IPS-11a (cell line): ENCODE results near the gene MRC1.

Experiments used
- H3K4me3 ChIP-seq: one replicate; pipeline ENCODE4 v1.5.1; 2013; ENCODE audit warnings: low read depth, low read length, control low read depth

Gene MRC1

DNA sequence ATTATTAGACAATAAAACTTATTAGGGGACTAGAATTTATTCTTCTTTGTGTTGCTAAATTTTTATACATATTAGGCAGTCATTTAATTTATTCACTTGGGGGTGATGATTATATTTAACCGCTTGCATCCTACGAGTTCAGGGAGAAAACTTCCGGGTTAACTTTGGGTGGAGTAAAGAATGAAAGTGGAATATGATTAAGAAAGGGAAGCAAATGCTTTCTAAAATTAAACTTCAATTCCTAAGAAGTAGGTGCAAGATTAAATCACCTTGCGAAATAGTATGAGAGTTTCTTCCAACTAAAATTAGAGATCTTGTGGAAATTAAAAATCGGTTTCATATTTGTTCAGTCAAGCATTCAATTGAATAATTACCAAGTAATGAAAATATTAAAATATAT, 33.5 kb downstream of the MRC1 start:
- H3K4me3 ChIP-seq, result no peak overlapping the region

- no peak overlapping the region for H3K4me3 ChIP-seq
Measured at GRCh38 chr10:17847585-17848296, 38.6 kb downstream of the MRC1 start.

DNA sequence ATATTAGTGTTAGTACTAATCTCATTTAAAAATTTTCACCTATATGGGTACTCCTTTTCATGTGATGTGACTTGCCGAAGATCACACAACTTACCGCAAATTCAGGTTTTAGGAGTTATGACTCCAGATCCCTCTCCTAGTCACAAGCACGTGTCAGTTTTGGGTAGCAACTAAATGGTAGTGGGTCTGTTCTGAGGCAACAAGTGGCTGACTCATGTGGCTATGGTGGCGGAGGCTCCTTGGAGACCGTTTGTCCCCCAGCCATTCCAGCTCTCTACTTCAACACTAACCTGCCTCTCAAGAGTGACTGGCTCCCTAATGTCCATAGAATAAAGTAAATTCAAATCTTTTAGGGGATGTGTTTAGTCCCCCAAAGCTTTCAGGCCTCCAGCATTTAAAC, 39.5 kb downstream of the MRC1 start:
- no peak overlapping the region for H3K4me3 ChIP-seq

DNA sequence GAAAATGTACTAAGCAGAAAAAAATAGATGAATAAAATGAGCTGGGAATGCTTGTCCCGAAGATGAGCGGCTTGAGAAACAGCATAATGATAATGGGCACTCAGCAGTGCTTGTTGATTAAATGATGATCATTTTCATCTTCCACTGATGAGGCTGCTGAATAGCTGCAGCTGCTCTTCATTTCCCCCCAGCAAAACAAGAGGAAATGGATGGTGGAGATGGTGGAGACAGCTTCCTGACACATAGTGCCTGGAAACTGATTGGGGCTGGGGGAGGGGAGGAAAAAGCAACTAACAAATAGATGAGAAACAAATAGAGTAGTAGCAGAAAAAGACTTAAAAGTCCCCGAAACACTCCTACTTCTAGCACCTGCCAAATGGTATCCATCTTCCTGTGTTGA, 41.4 kb downstream of the MRC1 start:
- H3K4me3 ChIP-seq, result no peak overlapping the region

- no peak overlapping the region for H3K4me3 ChIP-seq
Measured at GRCh38 chr10:17851611-17852010, 42.5 kb downstream of the MRC1 start.

GRCh38 chr10:17854044-17854652, 45.0 kb downstream of the MRC1 start:
- no peak overlapping the region for H3K4me3 ChIP-seq

DNA sequence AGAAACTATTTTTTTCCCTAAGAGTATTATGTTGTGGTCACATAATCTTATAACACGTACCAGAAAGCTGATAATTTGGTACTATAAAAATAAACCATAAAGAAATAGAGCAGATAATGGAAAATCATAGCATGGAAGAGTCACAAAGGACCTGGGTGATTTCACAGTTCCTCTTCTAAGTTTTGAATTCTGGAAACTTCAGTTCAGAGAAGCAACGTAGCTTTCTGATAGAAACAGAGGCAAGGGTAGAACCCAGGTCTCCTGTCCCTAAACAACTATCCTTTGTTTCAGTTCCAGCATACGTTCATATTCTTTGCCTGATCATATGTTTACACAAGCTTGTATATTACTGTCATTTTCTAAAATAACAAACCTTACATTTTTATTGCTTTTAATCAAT, 47.9 kb downstream of the MRC1 start:
- H3K4me3 ChIP-seq, result no peak overlapping the region

DNA sequence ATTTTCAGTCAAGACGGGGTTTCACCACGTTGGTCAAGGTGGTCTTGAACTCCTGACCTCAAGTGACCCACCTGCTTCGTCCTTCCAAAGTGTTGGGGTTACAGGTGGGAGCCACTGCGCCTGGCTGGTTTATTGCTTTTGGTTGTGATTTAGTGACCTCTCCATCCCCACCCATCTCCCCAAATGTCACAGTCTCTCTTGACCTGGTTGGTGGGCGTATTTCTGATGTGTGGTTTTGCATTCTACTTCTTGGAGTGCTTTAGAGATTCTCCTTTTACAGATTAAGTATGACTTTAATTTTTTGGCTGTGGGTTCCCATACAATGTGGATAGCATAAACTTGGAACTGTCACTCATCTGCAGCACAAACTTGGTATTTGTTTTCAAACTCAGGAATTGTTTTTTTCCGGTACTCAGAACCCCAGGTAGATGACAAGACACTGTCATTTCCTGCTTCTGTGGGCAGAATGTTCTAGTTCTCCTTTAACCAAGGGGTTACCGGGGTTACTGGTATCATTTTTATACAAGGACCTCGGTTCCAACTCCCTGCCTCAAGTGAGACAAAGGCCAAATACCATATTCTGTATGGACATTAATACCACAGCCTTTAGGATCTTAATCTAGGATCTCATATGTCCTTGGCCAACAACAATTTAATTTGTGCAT, 50.5 kb downstream of the MRC1 start:
- H3K4me3 ChIP-seq, result no peak overlapping the region

DNA sequence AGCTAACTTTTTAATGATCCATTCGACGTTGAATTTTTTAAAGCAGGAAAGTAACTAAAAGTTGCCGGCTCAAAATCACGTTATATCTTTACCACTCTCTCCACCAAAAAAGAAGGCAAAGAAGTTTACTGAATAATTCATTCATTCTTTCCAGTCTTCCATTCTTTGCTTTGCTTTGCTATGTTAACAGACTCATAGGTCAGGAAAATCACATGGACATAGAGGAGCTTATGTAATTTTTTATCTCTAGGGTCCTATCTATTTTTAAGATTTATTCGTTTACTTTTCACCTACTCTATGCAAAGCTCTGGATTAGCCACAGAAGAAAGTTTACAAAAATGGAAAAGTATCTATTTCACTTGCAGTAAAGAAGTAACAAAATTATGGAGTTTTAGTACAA, 52.6 kb downstream of the MRC1 start:
- H3K4me3 ChIP-seq, result no peak overlapping the region

GRCh38 chr10:17865351-17865750, 56.2 kb downstream of the MRC1 start:
- no peak overlapping the region for H3K4me3 ChIP-seq

DNA sequence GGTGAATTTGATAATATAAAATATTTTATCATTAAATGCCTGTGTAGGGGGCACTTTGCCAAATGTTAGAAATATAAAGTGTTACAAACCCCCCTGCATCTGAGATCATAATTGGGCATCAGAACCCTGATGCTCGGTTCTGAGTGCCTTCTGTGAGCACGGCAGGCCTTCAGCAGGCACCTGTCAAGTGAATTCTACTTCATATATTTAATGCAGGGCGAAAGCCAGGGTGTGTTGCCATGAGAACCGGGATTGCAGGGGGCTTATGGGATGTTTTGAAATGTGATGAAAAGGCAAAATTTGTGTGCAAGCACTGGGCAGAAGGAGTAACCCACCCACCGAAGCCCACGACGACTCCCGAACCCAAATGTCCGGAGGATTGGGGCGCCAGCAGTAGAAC, 57.2 kb downstream of the MRC1 start:
- H3K4me3 ChIP-seq, result no peak overlapping the region

- H3K4me3 ChIP-seq, result no peak overlapping the region
Measured at GRCh38 chr10:17867056-17867455, 57.9 kb downstream of the MRC1 start.

GRCh38 chr10:17871036-17871435, 61.9 kb downstream of the MRC1 start:
- no peak overlapping the region for H3K4me3 ChIP-seq

- H3K4me3 ChIP-seq, result no peak overlapping the region
Measured at GRCh38 chr10:17872191-17873091, 63.3 kb downstream of the MRC1 start.

DNA sequence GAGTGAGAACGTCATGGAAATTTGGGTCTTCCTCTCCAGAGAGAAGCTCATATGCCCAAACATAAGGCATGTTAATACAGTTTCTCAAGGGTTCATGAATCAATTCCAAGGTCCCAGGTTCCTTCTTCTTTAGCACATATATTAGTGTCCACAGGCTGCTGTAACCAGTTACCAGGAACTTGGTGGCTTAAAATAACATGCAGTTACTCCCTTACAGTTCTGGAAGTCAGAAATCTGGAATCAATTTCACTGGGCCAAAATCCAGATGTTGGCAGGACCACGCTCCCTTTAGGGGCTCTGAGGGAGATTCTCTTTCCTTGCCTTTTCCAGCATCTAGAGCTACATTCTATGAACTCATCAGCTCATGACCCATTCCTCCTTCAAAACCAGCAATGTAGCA, 64.8 kb downstream of the MRC1 start:
- no peak overlapping the region for H3K4me3 ChIP-seq

GRCh38 chr10:17877121-17877520, 68.0 kb downstream of the MRC1 start:
- H3K4me3 ChIP-seq, result no peak overlapping the region

- H3K4me3 ChIP-seq, result no peak overlapping the region
Measured at GRCh38 chr10:17878896-17879295, 69.7 kb downstream of the MRC1 start.

DNA sequence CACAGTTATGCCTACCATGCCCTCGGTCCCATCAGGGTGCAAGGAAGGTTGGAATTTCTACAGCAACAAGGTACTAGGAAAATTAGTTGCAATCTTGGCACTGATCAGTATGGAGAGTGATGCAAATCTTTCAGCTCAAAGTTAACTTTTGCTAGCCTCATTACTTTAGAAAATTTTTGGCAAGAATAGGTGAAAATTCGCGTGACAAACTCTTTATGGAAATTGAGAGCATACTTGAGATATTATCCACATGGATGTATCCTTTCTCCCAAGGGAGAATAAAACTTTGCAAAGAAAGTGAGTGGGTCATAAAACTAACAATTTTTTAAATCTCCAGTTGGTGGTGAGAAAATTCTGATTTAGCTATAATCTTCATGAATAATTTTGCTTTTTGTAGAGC, 71.5 kb downstream of the MRC1 start:
- no peak overlapping the region for H3K4me3 ChIP-seq

- no peak overlapping the region for H3K4me3 ChIP-seq
Measured at GRCh38 chr10:17882557-17882956, 73.4 kb downstream of the MRC1 start.

- no peak overlapping the region for H3K4me3 ChIP-seq
Measured at GRCh38 chr10:17883621-17884020, 74.5 kb downstream of the MRC1 start.

- no peak overlapping the region for H3K4me3 ChIP-seq
Measured at GRCh38 chr10:17888189-17888588, 79.0 kb downstream of the MRC1 start.
